ENCODE results near the gene SEMA3C. TPM values are rescaled to one million over a fixed set of nuclear protein-coding genes. Genes with fewer than 3 reads are reported as not detected.

Gene SEMA3C
- total RNA-seq, 2 experiments from 2014 or later: not detected

DNA sequence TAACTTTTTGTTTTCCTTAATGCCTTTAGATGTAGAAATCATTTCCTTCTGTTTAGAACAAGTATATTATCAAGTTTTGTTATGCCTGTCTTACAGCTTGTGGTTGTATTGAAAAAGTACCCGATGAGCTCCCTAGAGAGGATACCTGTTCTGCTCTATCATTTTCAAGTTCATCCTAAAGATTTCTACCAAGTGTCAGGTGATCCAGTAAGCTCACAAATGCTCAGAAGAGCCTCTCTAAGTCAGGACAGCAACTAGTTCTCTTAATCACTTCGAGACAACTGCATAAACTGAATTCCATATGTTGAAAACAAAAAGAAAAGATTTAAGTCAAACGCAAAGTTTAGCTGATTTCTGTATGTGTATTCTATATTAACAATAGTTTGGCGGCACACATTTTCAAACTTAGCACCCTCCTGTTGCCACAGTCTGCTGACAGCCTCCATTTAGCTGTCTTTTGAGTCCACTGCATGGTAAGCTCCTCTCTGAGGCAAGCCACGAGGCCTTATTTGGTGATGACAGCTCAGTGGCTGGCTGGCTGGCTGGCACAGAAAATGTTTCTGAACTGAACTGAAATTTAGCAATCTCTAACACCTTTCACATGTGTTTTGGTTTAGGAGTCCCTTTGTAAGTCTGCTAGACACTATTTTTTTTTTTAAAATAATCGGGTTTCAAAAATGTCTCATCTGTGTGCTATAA lies 59.4 kb downstream of the SEMA3C start:
- no peak overlapping the region for H3K4me3 Mint-ChIP-seq
- DNase-seq: no peak
- H3K36me3 Mint-ChIP-seq: no peaks in the 10 kb centered on the region
- no peak overlapping the region for H3K27ac Mint-ChIP-seq
- H3K9me3 Mint-ChIP-seq: no peaks in the 10 kb centered on the region
- H3K27me3 Mint-ChIP-seq: no peaks in the 10 kb centered on the region
- H3K4me1 Mint-ChIP-seq: no peaks in the 10 kb centered on the region

DNA sequence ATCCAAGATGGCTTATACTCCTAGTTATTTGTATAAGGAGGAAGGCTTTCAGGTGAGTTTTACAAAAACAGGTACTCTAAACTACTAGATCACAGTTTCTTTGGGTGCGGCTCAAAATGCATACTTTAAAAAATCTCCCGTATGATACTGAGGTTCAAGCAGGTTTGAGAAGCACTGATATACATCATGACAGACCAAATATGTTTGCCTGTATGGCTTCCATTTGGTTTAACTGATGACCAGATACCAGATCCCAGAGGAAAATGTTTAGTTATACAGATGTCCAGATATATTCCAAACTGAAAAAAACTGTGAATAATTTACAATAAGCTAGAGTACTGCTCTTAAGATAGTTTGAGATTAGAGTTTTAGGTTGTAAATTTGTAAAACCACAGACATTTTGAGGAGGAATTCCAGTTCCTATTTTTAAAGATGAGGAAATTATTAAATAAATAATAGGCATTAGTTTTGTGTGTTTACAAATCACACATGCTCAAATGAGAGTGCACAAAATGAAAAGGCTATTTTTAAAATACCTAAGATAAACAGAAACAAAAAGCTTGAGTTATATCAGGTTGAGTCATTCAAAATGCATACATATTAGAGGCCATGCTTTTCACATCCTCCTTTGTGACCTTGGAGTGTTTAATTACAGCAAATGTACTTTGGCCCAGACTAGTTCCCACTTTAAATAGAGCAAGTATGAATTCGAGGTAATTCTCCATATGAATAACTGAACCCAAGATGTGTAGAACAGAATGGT lies 60.5 kb downstream of the SEMA3C start:
- H3K27ac Mint-ChIP-seq: no peak overlapping the region
- DNase-seq: no peak
- H3K27me3 Mint-ChIP-seq: no peaks in the 10 kb centered on the region
- no peaks in the 10 kb centered on the region for H3K9me3 Mint-ChIP-seq
- H3K4me3 Mint-ChIP-seq: no peak overlapping the region
- H3K4me1 Mint-ChIP-seq: no peaks in the 10 kb centered on the region
- H3K36me3 Mint-ChIP-seq: no peaks in the 10 kb centered on the region

DNA sequence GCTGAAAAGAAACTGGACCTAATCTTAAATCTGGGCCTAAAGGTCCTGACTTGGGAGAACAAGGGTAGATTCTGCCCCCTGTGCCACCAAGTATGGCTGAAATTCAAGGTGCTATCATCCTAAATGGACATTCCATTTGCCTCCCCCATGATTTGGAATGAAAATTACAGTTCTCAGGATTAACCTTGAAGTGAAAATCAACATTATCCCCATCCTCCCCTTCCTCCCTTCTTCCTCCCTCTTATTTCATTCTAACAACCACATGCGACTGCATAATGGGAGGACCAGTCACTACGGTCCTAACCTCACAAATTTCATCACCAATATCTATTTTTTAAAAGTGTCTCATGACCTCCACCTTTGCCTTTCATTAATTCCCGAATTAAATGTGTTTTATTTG lies 62.1 kb downstream of the SEMA3C start:
- DNase-seq: no peak
- Mint-ChIP-seq H3K27ac (no peak overlapping the region), H3K4me3 (no peak overlapping the region), H3K9me3 (no peaks in the 10 kb centered on the region), H3K27me3 (no peaks in the 10 kb centered on the region), H3K4me1 (no peaks in the 10 kb centered on the region), H3K36me3 (no peaks in the 10 kb centered on the region)

DNA sequence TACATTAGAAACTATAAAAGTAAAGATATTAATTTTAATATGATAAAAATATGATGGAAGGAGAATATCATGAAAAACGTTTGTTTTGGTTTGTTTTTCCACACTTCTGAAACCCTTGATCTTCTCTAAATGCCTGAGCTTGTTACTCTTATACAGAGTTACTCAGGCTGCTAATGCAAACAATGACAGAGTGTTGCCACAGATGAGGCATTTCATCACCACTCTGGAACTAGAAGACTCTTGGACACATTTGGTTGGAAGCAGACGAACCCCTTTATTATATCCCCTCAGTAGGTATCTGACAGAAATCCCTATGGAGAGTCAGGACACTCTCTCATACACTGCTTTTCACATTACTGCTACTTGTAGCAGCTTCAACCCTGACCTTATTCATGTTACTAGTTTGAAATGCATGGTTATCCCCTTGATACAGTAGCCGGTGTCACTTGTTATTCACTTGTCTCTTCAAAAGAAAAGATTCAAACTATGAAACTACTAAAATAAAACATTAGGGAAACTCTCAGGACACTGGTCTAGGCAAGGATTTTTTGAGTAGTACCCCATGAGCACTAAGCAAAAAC lies 66.9 kb downstream of the SEMA3C start:
- Mint-ChIP-seq H3K4me1 (no peaks in the 10 kb centered on the region), H3K9me3 (no peaks in the 10 kb centered on the region), H3K36me3 (no peaks in the 10 kb centered on the region), H3K27ac (no peak overlapping the region), H3K4me3 (no peak overlapping the region), H3K27me3 (no peaks in the 10 kb centered on the region)
- DNase-seq: no peak

DNA sequence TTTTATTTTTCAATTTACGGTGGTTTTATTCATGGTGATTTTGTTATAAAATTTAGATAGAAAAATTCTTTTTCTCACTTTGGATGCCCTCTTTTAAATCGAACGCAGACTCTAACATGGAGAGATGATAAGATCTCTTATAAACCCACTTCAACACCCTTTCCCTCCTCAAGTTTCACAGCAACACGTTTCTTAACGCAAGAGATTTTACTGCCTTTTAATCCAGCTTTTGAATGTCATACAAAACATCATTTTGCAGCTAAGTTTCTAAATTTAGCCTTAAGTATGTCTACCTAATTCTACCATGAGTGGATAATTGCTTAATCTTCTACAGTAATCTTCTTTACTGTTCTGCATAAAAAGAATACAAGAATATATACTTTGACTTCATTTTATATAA lies 70.0 kb downstream of the SEMA3C start:
- Mint-ChIP-seq H3K4me1 (no peaks in the 10 kb centered on the region), H3K27ac (no peak overlapping the region), H3K36me3 (no peaks in the 10 kb centered on the region), H3K27me3 (no peaks in the 10 kb centered on the region), H3K9me3 (no peaks in the 10 kb centered on the region), H3K4me3 (no peak overlapping the region)
- no peak for DNase-seq

DNA sequence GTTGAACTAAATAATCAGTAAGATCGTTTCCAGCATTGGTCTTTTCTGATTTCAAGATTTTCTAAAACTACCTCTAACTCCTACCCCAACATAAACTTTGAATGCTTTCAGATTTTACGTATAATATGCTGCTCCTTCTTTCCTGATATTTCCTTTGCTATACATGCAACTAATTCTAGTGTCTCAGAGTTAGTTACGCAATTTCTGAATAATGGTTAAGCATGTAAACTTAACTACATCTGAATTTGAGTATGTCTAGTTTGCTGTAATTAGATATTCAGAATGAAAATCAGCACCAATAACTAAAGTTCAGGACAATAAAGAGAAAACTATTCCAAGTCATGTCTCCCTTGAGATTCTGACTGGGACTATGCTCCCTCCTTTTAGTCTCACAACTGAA lies 71.0 kb downstream of the SEMA3C start:
- Mint-ChIP-seq H3K9me3 (no peaks in the 10 kb centered on the region), H3K36me3 (no peaks in the 10 kb centered on the region), H3K27ac (no peak overlapping the region), H3K27me3 (no peaks in the 10 kb centered on the region), H3K4me1 (no peaks in the 10 kb centered on the region), H3K4me3 (no peak overlapping the region)
- DNase-seq: no peak

DNA sequence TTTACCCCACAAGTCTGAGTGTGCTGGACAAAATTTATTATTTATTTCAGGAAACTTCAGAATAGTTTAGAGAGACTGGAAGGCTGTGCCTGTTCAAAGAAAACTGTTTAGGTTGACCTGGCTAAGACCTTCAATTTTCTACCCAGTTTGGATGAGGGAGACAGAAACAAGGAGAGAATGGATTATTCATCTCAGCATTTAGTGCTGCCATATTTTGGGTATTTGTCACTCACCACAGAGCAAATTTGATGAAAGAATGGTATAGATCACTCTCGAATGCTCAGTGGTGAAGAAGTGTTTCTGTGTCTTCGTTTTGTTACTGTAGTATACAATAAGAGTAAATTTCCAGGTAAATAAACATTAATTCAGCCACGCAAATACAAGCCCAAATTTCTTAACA lies 71.8 kb downstream of the SEMA3C start:
- Mint-ChIP-seq H3K4me3 (no peak overlapping the region), H3K4me1 (no peaks in the 10 kb centered on the region), H3K9me3 (no peaks in the 10 kb centered on the region), H3K27me3 (no peaks in the 10 kb centered on the region), H3K27ac (no peak overlapping the region), H3K36me3 (no peaks in the 10 kb centered on the region)
- no peak for DNase-seq

DNA sequence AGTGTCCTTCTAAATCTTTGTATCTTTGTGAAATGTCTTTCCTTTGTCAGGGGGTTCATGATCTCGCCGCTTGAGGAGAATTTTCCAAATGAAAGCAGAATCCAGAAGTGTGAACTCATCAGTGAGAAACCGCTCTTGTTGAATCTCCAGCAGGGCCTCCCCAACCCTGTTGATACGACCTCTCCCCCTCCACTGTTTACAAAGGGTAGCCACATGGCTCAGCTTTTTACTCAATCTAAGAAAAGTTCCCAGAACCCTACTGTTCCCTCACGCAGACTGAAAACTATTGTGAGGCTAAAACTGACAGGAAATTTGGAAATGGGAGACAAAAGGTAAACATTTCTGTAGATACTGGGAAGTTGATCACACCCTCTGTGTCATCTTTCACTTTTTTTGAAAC lies 73.9 kb downstream of the SEMA3C start:
- H3K36me3 Mint-ChIP-seq: no peaks in the 10 kb centered on the region
- H3K27ac Mint-ChIP-seq: no peak overlapping the region
- no peaks in the 10 kb centered on the region for H3K9me3 Mint-ChIP-seq
- H3K4me1 Mint-ChIP-seq: no peaks in the 10 kb centered on the region
- DNase-seq: no peak
- no peaks in the 10 kb centered on the region for H3K27me3 Mint-ChIP-seq
- no peak overlapping the region for H3K4me3 Mint-ChIP-seq

DNA sequence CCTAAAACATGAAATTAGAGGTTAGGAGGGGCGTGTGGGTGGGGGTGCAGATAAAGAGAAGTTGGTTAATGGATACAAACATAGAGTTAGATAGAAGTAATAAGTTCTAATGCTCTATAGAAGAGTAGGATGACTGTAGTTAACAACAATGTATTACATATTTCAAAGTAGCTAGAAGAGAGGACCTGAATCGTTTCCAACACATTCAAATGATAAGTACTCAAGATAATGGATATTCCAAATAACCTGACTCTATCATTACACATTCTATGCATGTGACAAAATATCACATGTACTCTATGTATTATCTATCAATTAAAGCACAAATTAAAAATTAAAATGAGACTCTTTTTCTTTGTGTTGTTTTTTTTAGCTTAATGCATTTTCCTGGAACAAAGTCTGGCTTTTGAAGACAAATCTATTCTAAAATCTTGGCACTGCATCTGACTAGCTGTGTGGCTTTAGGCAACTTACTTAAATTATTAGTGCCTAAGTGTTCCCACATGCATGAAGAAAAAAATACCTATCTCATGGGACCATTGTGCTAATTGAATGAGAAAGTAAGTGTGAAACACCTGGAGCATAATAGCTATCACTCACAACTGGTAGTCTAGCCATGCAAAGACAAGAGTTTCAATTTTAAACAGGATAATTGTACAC lies 75.7 kb downstream of the SEMA3C start:
- Mint-ChIP-seq H3K4me3 (no peak overlapping the region), H3K27ac (no peak overlapping the region), H3K27me3 (no peaks in the 10 kb centered on the region), H3K36me3 (no peaks in the 10 kb centered on the region), H3K4me1 (no peaks in the 10 kb centered on the region), H3K9me3 (no peaks in the 10 kb centered on the region)
- DNase-seq: no peak

DNA sequence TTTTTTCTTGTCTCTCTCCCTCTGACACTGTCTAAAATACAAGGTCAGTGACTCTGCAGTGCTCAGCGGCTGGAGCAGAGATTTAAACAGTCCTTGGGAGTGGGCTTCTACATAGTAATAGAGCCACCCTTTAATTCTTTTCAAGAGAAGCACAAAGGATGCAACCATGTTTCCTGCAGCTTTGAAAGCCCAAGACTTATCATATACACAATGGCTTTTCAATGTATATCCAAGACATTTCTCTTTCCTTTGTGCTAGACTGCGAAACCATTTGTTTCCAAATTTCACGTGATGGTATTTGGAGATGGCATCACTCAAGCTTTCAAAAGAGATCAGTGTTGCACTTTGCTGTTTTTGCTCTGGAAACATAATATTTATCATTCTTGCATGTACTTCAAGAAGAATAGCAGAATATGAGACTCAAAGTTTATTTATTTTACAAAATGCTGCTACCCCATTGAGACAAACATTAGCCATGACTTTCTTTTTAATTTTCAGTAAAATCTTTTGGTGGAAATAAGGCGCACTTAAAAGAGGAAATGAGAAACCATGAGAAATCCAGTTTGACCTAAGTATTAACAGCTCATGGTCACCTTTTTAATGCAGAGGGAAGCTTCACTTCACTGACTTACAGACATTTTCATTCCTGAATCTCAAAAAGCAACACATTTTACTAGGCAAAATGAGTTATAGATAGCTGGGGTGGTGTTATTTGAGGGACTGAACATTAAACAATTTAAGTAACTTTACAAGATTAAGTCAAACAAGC lies 76.6 kb downstream of the SEMA3C start:
- Mint-ChIP-seq H3K4me3 (no peak overlapping the region), H3K36me3 (no peaks in the 10 kb centered on the region), H3K9me3 (no peaks in the 10 kb centered on the region), H3K27me3 (no peaks in the 10 kb centered on the region), H3K4me1 (no peaks in the 10 kb centered on the region), H3K27ac (no peak overlapping the region)
- no peak for DNase-seq

DNA sequence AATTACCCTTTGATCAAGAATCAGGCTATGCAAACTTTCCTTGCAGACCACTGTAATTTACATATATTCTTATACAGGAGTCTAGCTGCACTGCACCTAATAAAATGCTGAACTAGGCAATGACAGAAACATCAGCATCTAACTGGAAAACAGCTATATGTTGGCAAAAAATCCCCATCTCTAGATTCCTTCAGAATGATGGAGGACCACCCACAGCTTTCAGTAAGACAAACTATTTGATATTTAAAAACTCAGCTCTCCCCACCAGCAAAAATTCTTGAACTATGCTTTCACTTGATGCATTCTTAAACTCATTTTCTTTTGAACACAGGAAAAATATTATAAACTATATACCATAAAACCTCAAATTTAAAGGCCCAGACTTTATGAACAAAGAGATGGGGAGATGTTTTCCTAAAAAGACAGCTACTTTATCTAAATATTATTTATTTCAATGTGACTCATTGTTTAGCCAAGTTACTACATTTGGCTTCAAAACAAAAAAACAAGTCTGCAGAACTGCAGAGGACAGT lies 77.4 kb downstream of the SEMA3C start:
- Mint-ChIP-seq H3K36me3 (no peaks in the 10 kb centered on the region), H3K4me1 (no peaks in the 10 kb centered on the region), H3K9me3 (no peaks in the 10 kb centered on the region), H3K4me3 (no peak overlapping the region), H3K27ac (no peak overlapping the region), H3K27me3 (no peaks in the 10 kb centered on the region)
- no peak for DNase-seq

DNA sequence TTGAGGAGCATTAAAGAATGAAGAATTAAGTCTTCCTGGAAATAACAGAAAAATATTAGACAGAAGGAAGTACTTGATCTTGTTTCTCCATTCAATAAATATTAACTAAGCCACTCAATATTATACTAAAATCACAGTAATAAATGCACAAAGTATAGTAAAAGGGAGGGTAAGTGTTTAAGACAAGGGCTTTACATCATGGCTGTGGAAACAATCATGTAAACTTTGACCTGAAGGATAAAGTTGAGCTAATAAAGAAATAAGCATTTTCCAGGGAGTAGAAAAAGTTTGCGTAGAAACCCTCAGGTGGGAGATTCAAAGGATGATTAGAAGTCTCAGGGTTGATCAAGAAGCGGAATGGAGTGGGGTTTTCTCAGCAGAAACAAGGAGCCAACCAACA lies 78.2 kb downstream of the SEMA3C start:
- H3K4me1 Mint-ChIP-seq: no peaks in the 10 kb centered on the region
- no peaks in the 10 kb centered on the region for H3K27me3 Mint-ChIP-seq
- no peak overlapping the region for H3K4me3 Mint-ChIP-seq
- H3K9me3 Mint-ChIP-seq: no peaks in the 10 kb centered on the region
- no peak overlapping the region for H3K27ac Mint-ChIP-seq
- no peaks in the 10 kb centered on the region for H3K36me3 Mint-ChIP-seq
- no peak for DNase-seq

DNA sequence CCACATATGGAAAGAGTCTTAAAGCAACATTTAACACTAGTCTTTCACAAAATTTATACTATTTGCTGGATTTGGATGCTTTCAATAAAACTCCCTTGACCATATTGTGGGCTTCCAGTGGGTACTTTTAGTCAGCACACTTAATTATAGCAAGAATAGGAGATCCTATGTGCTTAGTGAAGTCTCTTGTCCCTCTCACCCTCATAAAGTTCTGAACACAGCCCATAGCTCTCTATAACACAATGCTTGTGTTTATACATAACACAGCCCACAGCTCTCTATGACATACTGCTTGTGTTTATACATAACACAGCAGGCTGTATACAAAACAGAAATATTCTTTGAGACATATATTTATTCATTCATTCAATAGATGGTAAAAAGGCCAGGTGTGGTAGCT lies 79.0 kb downstream of the SEMA3C start:
- no peaks in the 10 kb centered on the region for H3K36me3 Mint-ChIP-seq
- H3K9me3 Mint-ChIP-seq: no peaks in the 10 kb centered on the region
- no peak for DNase-seq
- H3K27me3 Mint-ChIP-seq: no peaks in the 10 kb centered on the region
- no peak overlapping the region for H3K27ac Mint-ChIP-seq
- no peaks in the 10 kb centered on the region for H3K4me1 Mint-ChIP-seq
- H3K4me3 Mint-ChIP-seq: no peak overlapping the region

DNA sequence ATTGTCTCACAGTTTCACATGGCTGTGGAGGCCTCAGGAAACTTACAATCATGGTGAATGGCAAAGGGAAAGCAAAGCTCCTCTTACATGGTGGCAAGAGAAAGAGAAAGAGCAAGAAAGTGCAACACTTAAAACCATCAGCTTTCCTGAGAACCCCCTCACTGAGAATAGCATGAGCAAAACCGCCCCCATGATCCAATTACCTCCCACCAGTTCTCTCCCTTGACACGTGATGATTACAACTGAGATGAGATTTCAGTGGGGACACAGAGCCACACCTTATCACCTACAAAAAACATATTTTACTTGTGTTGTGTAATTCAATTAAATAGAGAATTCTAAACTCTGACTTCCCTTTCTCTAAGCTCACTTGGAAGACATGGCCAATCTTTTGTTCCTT lies 80.2 kb downstream of the SEMA3C start:
- H3K9me3 Mint-ChIP-seq: no peaks in the 10 kb centered on the region
- H3K36me3 Mint-ChIP-seq: no peaks in the 10 kb centered on the region
- H3K27me3 Mint-ChIP-seq: no peaks in the 10 kb centered on the region
- H3K4me1 Mint-ChIP-seq: no peaks in the 10 kb centered on the region
- no peak for DNase-seq
- H3K27ac Mint-ChIP-seq: no peak overlapping the region
- H3K4me3 Mint-ChIP-seq: no peak overlapping the region

DNA sequence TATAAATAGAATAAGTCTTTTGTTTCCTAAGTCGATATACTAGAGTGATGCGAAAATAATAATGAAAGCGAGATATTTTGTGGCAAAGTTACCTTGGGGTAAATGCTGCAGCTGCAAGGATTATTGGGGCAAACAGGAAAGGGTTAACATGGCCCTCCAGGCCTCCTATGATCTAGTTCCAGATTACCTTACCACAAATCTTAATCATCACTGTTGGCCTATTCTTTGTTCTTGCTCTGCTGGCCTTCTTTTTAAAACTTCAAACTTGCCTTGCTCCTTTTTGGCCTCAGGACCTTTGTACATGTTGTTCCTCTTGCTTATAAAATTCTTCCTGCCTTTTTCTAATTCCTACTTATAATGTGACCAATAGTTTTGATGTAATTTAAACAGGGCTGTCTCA lies 81.5 kb downstream of the SEMA3C start:
- no peaks in the 10 kb centered on the region for H3K9me3 Mint-ChIP-seq
- DNase-seq: no peak
- H3K27ac Mint-ChIP-seq: no peak overlapping the region
- no peak overlapping the region for H3K4me3 Mint-ChIP-seq
- H3K4me1 Mint-ChIP-seq: no peaks in the 10 kb centered on the region
- no peaks in the 10 kb centered on the region for H3K36me3 Mint-ChIP-seq
- no peaks in the 10 kb centered on the region for H3K27me3 Mint-ChIP-seq
